Endothelial cell (in vitro differentiated cells): ENCODE results near the gene CBARP. TPM values are rescaled to one million over a fixed set of nuclear protein-coding genes. Genes with fewer than 3 reads are reported as not detected.

Source experiments
- DNase-seq: peaks from one replicate; pipeline ENCODE4 v3.0.0; 2021; ENCODE audit warnings: low spot score
- H3K27ac Mint-ChIP-seq: one replicate; pipeline ENCODE4 v1.8.0; 2021; ENCODE audit warnings: mixed read lengths, inconsistent platforms; ENCODE audit not compliant: unreplicated experiment
- H3K27me3 Mint-ChIP-seq: one replicate; pipeline ENCODE4 v1.8.0; 2021; ENCODE audit warnings: mild to moderate bottlenecking, moderate library complexity, mixed read lengths, inconsistent platforms; ENCODE audit not compliant: unreplicated experiment
- H3K36me3 Mint-ChIP-seq: one replicate; pipeline ENCODE4 v1.8.0; 2021; ENCODE audit warnings: mild to moderate bottlenecking, low read depth, mixed read lengths, inconsistent platforms; ENCODE audit not compliant: unreplicated experiment
- H3K4me1 Mint-ChIP-seq: one replicate; pipeline ENCODE4 v1.8.0; 2021; ENCODE audit warnings: mild to moderate bottlenecking, mixed read lengths, inconsistent platforms; ENCODE audit not compliant: unreplicated experiment
- H3K4me3 Mint-ChIP-seq: one replicate; pipeline ENCODE4 v1.8.0; 2021; ENCODE audit warnings: mild to moderate bottlenecking, mixed read lengths, inconsistent platforms; ENCODE audit not compliant: unreplicated experiment
- H3K9me3 Mint-ChIP-seq: one replicate; pipeline ENCODE4 v1.8.0; 2021; ENCODE audit warnings: mixed read lengths, inconsistent platforms; ENCODE audit not compliant: unreplicated experiment
- total RNA-seq: library from RNA; stranded (reverse); fragmentation: NEBNext Ultra II Directional; extraction: Animal tissue kit (Norgen Biotek cat#: 25700); gene quantifications from one replicate; pipeline ENCODE4 v1.2.1, GENCODE V29; 2021; ENCODE audit not compliant: unreplicated experiment
- TF ChIP-seq, protein P1 (sequence below): fragments of 200-600 bp; sonication (generic); IDR thresholded peaks from one replicate; pipeline ENCODE4 v1.5.0; 2021; ENCODE audit warnings: antibody characterized with exemption; ENCODE audit not compliant: unreplicated experiment

CBARP gene
- total RNA-seq, 1 donor from 2014 or later: 10.4 TPM

DNA sequence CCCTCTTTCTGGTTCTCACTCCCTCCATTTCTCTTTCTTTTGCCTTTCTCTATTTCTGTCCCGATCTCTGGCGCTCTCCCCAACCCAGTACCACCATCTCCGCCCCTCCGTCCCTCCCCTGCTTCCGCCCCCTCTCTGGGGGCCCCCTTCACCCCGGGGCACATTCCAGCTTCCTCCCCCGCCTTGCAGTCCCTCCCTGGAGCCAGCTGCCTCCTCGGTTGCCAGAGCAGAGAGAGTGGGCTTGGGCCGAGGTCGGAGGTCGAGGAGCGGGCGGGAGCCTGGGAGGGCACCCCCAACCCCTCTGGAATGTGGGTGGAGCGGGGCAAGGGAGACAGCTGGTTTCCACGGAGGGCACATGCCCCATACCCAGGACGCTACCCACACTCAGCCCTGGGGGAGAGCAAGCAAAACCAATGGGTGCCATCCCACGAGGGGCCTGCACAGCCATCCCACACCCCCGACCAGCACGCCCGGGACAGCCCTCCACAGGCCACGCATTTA, 24.9 kb upstream of the CBARP start:
- TF ChIP-seq, protein P1, sequence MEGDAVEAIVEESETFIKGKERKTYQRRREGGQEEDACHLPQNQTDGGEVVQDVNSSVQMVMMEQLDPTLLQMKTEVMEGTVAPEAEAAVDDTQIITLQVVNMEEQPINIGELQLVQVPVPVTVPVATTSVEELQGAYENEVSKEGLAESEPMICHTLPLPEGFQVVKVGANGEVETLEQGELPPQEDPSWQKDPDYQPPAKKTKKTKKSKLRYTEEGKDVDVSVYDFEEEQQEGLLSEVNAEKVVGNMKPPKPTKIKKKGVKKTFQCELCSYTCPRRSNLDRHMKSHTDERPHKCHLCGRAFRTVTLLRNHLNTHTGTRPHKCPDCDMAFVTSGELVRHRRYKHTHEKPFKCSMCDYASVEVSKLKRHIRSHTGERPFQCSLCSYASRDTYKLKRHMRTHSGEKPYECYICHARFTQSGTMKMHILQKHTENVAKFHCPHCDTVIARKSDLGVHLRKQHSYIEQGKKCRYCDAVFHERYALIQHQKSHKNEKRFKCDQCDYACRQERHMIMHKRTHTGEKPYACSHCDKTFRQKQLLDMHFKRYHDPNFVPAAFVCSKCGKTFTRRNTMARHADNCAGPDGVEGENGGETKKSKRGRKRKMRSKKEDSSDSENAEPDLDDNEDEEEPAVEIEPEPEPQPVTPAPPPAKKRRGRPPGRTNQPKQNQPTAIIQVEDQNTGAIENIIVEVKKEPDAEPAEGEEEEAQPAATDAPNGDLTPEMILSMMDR: no peak
- Mint-ChIP-seq H3K27ac (no peak overlapping the region), H3K27me3 (peaks cover 24% of the 10 kb centered on the region), H3K4me1 (peaks cover 41% of the 10 kb centered on the region), H3K4me3 (no peak overlapping the region), H3K36me3 (peaks cover 8% of the 10 kb centered on the region), H3K9me3 (no peaks in the 10 kb centered on the region)
- DNase-seq: no peak

DNA sequence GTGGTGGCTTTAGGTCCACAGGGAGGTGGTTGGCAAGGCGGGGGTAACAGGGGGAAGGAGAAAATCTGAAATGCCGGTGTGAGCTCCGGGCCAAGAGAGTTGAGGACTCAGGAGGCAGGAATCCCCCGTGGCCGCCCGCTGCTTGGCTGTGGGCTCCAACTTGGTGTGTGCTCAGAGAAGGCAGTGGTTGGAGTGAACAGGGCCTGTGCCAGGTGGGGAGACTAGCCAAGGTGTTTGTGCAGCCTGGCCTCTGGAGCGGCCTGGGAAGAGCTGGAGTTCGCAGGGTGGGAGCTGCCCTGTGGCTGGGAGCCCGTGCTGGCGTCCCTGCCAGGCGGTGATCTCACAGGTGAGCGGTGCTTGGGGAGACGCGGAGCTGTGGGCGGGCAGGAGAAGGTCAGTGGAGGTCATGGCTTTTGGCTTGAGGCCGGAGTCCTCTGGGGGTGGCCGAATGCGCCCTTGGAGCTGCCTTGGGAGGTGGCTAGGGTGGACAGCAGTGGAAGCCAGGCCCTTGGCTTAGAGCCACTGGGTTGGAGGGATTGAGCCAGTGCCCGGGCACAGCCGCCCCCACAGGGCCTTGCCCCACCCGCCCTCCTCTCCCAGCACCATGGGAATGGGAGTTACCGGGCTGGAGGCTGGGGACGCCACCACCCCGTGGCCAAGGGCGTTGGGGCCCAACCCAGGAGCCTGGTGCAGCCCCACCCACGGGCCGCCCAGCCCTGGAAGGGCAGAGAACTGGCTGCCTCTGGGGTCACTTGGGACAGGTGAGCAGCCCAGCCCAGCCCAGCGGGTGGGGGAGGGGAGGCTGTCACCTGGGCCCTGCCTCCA, 24.2 kb upstream of the CBARP start:
- no peak for DNase-seq
- H3K9me3 Mint-ChIP-seq: no peaks in the 10 kb centered on the region
- peaks cover 41% of the 10 kb centered on the region for H3K4me1 Mint-ChIP-seq
- TF ChIP-seq, protein P1: peak; percentile 5
- peak overlapping the region; percentile 92 for H3K4me3 Mint-ChIP-seq
- peaks cover 21% of the 10 kb centered on the region for H3K27me3 Mint-ChIP-seq
- peak overlapping the region; percentile 89 for H3K27ac Mint-ChIP-seq
- peaks cover 12% of the 10 kb centered on the region for H3K36me3 Mint-ChIP-seq

- Mint-ChIP-seq H3K4me1 (peaks cover 41% of the 10 kb centered on the region), H3K27ac (peak overlapping the region; percentile 89), H3K27me3 (peaks cover 23% of the 10 kb centered on the region), H3K4me3 (peak overlapping the region; percentile 92), H3K36me3 (peaks cover 12% of the 10 kb centered on the region), H3K9me3 (no peaks in the 10 kb centered on the region)
- TF ChIP-seq, protein P1: peak; percentile 22
- no peak for DNase-seq
Observed at GRCh38 chr19:1261538-1261797, 23.7 kb upstream of the CBARP start.

DNA sequence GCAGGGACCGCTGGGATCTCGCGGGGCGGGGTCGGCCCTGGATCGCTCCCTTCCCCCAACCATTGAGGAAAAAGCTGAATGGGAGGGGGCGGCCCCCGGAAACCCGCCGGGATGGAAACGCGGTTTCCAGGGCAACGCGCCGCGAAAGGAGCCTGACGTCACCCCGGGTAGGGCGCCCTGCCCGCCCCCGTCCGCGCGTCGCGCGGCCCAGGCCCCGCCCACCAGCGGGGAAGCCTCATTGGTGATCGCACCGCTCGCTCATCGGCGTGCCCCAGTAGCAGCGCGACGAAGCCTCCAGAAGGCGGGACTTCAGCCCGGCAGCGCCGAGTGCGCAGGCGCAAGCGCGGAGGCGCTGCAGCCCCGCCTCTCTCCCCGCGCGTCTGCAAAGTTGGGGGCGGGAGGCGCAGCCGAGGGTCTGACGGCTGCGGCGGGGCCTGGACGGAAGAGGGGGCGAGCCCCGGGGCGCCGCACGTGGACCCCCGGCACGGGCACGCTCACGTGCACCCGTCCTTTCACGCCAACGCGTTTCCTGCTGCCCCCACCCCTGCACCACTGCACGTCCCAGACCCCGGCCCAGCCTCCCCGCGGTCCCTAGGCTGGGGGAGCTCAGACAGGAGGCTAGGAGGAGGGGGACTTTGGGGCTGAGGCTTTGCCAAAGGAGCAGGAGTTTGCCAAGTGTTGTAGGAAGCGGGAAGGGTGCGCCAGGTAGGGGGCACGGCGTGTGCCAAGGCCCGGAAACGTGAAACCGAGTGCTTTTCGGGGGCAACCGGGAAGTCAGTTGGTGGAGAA, 23.1 kb upstream of the CBARP start:
- H3K4me1 Mint-ChIP-seq: peaks cover 41% of the 10 kb centered on the region
- DNase-seq: peak; percentile 98
- peak overlapping the region; percentile 89 for H3K27ac Mint-ChIP-seq
- no peaks in the 10 kb centered on the region for H3K9me3 Mint-ChIP-seq
- peaks cover 12% of the 10 kb centered on the region for H3K36me3 Mint-ChIP-seq
- H3K27me3 Mint-ChIP-seq: peaks cover 23% of the 10 kb centered on the region
- TF ChIP-seq, protein P1: no peak
- peak overlapping the region; percentile 92 for H3K4me3 Mint-ChIP-seq
